Measurements from ENCODE around the gene KCNQ5. TPM values are rescaled to one million over a fixed set of nuclear protein-coding genes. Genes with fewer than 3 reads are reported as not detected.

Gene KCNQ5
- polyA plus RNA-seq, 1 donor (not counting 4 experiments of a cell fraction or from before 2014, with no cell fraction given), result 3.4 TPM

DNA sequence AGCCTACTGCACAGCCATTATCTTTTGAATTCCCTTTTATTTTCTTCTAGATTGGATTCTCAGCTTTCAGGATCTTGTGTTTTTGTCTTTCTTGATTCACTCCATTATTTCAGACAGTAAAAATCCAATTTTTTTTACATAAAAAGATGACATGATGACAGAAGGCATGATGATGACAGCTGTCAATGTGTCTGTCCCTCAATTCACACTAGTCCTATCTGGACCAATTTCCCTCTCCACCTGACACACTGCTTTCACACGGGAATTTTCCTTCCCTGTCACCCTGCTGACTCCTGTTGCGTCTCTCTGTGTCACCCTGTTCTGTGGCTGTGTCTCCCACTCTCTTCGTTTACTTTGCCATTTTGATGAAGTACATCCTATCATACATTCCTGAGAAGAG, 529.9 kb downstream of the KCNQ5 start:
- Histone ChIP-seq H3K4me1 (ENCODE audit: control insufficient read depth, extremely low read depth, insufficient read depth, low read length) (no peaks in the 10 kb centered on the region), H3K79me2 (ENCODE audit: control insufficient read depth, insufficient read depth, low read length) (no peaks in the 10 kb centered on the region), H4K20me1 (ENCODE audit: control insufficient read depth, extremely low read depth, insufficient read depth, low read length) (no peaks in the 10 kb centered on the region), H3K27ac (ENCODE audit: control insufficient read depth, insufficient read depth, low read length) (no peak overlapping the region), H3K27me3 (ENCODE audit: control insufficient read depth, extremely low read depth, insufficient read depth, low read length) (no peaks in the 10 kb centered on the region), H3K4me2 (ENCODE audit: control insufficient read depth, extremely low read depth, insufficient read depth, low read depth, low read length) (no peak overlapping the region), H3K4me3 (ENCODE audit: control insufficient read depth in 2 of 3, extremely low read depth in 1 of 3, insufficient read depth in 2 of 3, low read depth in 1 of 3, low read length in 3 of 3) (no peak overlapping the region), H3K36me3 (ENCODE audit: control insufficient read depth in 2 of 2, extremely low read depth in 1 of 2, insufficient read depth in 2 of 2, low read length in 2 of 2) (no peaks in the 10 kb centered on the region), H3K9me3 (ENCODE audit: control insufficient read depth, low read depth, low read length) (no peaks in the 10 kb centered on the region), H3K9me1 (ENCODE audit: control insufficient read depth, extremely low read depth, insufficient read depth, low read length) (no peaks in the 10 kb centered on the region), H3K9ac (ENCODE audit: control insufficient read depth, extremely low read depth, insufficient read depth, low read length) (no peak overlapping the region), H2AFZ (ENCODE audit: control insufficient read depth, low read length) (no peak overlapping the region)
- no peak for DNase-seq (ENCODE audit: low read depth, low spot score)
- FAIRE-seq, result no peak
- dilution Hi-C loops (cut with MboI; ENCODE audit: extremely low pct_ligation_motif_present, low sequenced_read_pairs), result no loop called here
- TF ChIP-seq, protein P1, sequence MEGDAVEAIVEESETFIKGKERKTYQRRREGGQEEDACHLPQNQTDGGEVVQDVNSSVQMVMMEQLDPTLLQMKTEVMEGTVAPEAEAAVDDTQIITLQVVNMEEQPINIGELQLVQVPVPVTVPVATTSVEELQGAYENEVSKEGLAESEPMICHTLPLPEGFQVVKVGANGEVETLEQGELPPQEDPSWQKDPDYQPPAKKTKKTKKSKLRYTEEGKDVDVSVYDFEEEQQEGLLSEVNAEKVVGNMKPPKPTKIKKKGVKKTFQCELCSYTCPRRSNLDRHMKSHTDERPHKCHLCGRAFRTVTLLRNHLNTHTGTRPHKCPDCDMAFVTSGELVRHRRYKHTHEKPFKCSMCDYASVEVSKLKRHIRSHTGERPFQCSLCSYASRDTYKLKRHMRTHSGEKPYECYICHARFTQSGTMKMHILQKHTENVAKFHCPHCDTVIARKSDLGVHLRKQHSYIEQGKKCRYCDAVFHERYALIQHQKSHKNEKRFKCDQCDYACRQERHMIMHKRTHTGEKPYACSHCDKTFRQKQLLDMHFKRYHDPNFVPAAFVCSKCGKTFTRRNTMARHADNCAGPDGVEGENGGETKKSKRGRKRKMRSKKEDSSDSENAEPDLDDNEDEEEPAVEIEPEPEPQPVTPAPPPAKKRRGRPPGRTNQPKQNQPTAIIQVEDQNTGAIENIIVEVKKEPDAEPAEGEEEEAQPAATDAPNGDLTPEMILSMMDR (optimal IDR thresholded peaks at IDR 0.05 in 1 of 3, IDR thresholded peaks at IDR 0.05 in 1 of 3, conservative IDR thresholded peaks at IDR 0.05 in 1 of 3; ENCODE audit: extremely low read depth in 1 of 3, insufficient read depth in 2 of 3, low read length in 3 of 3), result no peak

DNA sequence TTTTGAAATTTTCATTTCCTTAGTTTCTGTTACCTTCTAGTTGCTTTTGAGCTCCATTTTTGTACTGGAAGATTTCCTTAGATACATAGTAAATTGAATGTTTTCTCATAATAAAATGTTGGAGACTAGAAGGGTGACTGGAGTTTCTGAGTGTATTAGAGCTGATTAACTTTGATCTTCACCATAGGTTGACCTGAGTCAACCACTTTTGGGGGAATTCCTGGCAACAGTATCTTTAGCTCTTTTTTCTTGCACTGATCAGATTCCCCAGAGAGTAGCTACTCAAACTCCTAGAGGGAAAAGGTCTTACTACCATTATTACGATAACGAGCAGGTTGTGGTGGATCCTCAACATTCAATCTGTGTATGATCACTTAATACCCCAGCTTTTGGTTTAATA, 530.7 kb downstream of the KCNQ5 start:
- Histone ChIP-seq H2AFZ (ENCODE audit: control insufficient read depth, low read length) (no peak overlapping the region), H3K9ac (ENCODE audit: control insufficient read depth, extremely low read depth, insufficient read depth, low read length) (no peak overlapping the region), H3K27ac (ENCODE audit: control insufficient read depth, insufficient read depth, low read length) (no peak overlapping the region), H3K36me3 (ENCODE audit: control insufficient read depth in 2 of 2, extremely low read depth in 1 of 2, insufficient read depth in 2 of 2, low read length in 2 of 2) (no peaks in the 10 kb centered on the region), H3K4me1 (ENCODE audit: control insufficient read depth, extremely low read depth, insufficient read depth, low read length) (no peaks in the 10 kb centered on the region), H4K20me1 (ENCODE audit: control insufficient read depth, extremely low read depth, insufficient read depth, low read length) (no peaks in the 10 kb centered on the region), H3K9me1 (ENCODE audit: control insufficient read depth, extremely low read depth, insufficient read depth, low read length) (no peaks in the 10 kb centered on the region), H3K9me3 (ENCODE audit: control insufficient read depth, low read depth, low read length) (no peaks in the 10 kb centered on the region), H3K79me2 (ENCODE audit: control insufficient read depth, insufficient read depth, low read length) (no peaks in the 10 kb centered on the region), H3K27me3 (ENCODE audit: control insufficient read depth, extremely low read depth, insufficient read depth, low read length) (no peaks in the 10 kb centered on the region), H3K4me3 (ENCODE audit: control insufficient read depth in 2 of 3, extremely low read depth in 1 of 3, insufficient read depth in 2 of 3, low read depth in 1 of 3, low read length in 3 of 3) (no peak overlapping the region), H3K4me2 (ENCODE audit: control insufficient read depth, extremely low read depth, insufficient read depth, low read depth, low read length) (no peak overlapping the region)
- FAIRE-seq (no peak), DNase-seq (ENCODE audit: low read depth, low spot score) (no peak)
- TF ChIP-seq, protein P1 (optimal IDR thresholded peaks at IDR 0.05 in 1 of 3, IDR thresholded peaks at IDR 0.05 in 1 of 3, conservative IDR thresholded peaks at IDR 0.05 in 1 of 3; ENCODE audit: extremely low read depth in 1 of 3, insufficient read depth in 2 of 3, low read length in 3 of 3), result no peak
- no peak for TF ChIP-seq EZH2 (IDR thresholded peaks at IDR 0.05; ENCODE audit: low read length)
- dilution Hi-C loops (cut with MboI; ENCODE audit: extremely low pct_ligation_motif_present, low sequenced_read_pairs), result no loop called here

All from keratinocyte (primary cell).